ENCODE measurements around the gene DNAH1. TPM values are rescaled to one million over a fixed set of nuclear protein-coding genes. Genes with fewer than 3 reads are reported as not detected.

Gene DNAH1
- total RNA-seq, 1 donor from 2014 or later: 8.9 TPM

DNA sequence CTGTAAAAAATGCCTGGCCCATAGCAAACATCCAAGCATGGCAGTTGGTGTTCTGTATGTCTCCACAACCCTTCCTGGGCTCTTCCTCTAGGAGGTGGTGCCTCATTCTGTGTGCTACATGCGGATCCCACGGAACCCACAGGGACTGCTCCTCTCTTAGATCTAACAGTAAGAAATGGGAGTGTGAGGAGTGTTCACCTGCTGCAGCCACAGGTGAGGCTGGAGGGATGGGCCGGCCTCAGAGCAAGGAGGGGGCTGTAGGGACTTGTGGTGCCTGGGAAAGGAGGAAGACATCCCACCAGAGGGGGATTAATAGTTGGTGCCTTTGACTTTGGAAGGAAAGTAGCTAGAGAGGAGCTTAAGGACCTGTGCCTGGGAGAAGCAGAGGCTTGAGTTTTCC is 106.5 kb downstream of the DNAH1 start:
- peaks cover 5% of the 10 kb centered on the region for H3K9me3 Mint-ChIP-seq (ENCODE audit: unreplicated experiment)
- peaks cover 4% of the 10 kb centered on the region for H3K4me1 Mint-ChIP-seq (ENCODE audit: low read depth, unreplicated experiment)
- H3K27ac Mint-ChIP-seq (ENCODE audit: unreplicated experiment): no peak overlapping the region
- H3K4me3 Mint-ChIP-seq (ENCODE audit: unreplicated experiment): no peak overlapping the region
- no peak for DNase-seq
- no peaks in the 10 kb centered on the region for H3K36me3 Mint-ChIP-seq (ENCODE audit: unreplicated experiment)
- TF ChIP-seq, protein P1, sequence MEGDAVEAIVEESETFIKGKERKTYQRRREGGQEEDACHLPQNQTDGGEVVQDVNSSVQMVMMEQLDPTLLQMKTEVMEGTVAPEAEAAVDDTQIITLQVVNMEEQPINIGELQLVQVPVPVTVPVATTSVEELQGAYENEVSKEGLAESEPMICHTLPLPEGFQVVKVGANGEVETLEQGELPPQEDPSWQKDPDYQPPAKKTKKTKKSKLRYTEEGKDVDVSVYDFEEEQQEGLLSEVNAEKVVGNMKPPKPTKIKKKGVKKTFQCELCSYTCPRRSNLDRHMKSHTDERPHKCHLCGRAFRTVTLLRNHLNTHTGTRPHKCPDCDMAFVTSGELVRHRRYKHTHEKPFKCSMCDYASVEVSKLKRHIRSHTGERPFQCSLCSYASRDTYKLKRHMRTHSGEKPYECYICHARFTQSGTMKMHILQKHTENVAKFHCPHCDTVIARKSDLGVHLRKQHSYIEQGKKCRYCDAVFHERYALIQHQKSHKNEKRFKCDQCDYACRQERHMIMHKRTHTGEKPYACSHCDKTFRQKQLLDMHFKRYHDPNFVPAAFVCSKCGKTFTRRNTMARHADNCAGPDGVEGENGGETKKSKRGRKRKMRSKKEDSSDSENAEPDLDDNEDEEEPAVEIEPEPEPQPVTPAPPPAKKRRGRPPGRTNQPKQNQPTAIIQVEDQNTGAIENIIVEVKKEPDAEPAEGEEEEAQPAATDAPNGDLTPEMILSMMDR (IDR thresholded peaks at IDR 0.05; ENCODE audit: partially characterized antibody, unreplicated experiment): no peak
- peaks cover 2% of the 10 kb centered on the region for H3K27me3 Mint-ChIP-seq (ENCODE audit: unreplicated experiment)

DNA sequence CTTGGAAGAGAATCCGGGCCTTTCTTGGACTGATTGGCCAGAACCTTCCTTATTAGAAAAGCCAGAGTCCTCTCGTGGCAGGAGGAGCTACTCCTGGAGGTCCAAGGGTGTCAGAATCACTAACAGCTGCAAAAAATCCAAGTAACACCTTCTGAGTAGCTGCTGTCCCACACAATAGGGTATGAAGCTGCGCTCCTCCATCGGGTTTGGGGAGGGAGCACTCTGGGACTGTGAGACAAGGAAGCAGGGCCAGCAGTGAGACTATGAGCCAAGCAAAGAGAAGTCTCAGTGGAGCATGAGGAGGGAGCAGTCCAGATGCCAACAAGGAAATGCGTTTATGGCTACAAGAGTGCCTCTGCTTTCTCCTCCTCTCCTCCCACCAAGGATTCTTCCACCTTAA is 107.1 kb downstream of the DNAH1 start:
- H3K36me3 Mint-ChIP-seq (ENCODE audit: unreplicated experiment): no peaks in the 10 kb centered on the region
- TF ChIP-seq, protein P1 (IDR thresholded peaks at IDR 0.05; ENCODE audit: partially characterized antibody, unreplicated experiment): no peak

DNA sequence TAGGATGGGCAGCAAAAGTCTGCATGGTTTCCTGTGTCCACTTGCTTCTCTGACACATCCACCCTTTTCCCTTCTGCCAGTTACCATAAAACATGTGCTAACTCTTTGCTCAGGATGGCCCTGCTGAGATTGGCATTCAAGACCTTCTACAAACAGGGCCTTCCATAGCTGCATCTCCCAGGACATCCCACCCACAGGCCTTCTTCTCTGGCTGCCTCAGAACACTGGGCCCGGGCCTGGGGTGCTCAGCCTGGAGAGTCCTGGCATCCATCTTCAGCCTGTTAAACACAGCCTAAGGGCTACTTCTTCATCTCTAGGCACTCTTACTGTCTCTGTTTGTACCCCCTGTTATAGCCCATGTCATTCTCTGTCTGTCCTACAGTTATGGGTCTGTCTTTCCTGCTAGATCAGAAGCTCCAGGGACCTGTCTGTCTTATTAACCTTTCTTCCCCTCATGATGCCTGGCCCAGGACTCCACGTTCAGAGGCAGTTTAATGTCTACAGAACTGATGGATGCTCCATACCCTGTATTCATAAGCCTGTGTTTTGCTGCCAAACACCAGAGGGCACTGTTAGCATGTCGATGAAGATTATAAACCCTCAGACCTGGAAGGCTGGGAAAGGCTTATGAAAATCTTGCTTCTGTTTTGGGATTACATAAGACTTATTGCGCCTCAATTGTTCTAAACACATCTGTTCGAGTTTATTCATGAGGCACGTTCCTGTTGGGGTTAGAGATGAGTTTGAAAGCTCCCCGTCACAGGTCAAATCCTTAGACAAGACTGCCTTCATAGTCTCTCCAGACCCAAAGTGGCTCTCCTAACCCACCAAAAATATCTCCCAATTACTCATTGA is 112.3 kb downstream of the DNAH1 start:
- no peak for DNase-seq
- Mint-ChIP-seq H3K4me3 (ENCODE audit: unreplicated experiment) (no peak overlapping the region), H3K9me3 (ENCODE audit: unreplicated experiment) (no peaks in the 10 kb centered on the region), H3K4me1 (ENCODE audit: low read depth, unreplicated experiment) (peaks cover 9% of the 10 kb centered on the region), H3K36me3 (ENCODE audit: unreplicated experiment) (no peaks in the 10 kb centered on the region), H3K27me3 (ENCODE audit: unreplicated experiment) (peaks cover 3% of the 10 kb centered on the region), H3K27ac (ENCODE audit: unreplicated experiment) (no peak overlapping the region)
- TF ChIP-seq, protein P1 (IDR thresholded peaks at IDR 0.05; ENCODE audit: partially characterized antibody, unreplicated experiment): no peak

More for the DNA sequence above, 107.1 kb downstream of the DNAH1 start:
- Mint-ChIP-seq H3K9me3 (ENCODE audit: unreplicated experiment) (peaks cover 5% of the 10 kb centered on the region), H3K27ac (ENCODE audit: unreplicated experiment) (no peak overlapping the region), H3K4me3 (ENCODE audit: unreplicated experiment) (no peak overlapping the region), H3K4me1 (ENCODE audit: low read depth, unreplicated experiment) (peaks cover 4% of the 10 kb centered on the region), H3K27me3 (ENCODE audit: unreplicated experiment) (peaks cover 2% of the 10 kb centered on the region)
- DNase-seq: no peak

- DNase-seq: no peak
- Mint-ChIP-seq H3K27ac (ENCODE audit: unreplicated experiment) (no peak overlapping the region), H3K9me3 (ENCODE audit: unreplicated experiment) (no peaks in the 10 kb centered on the region), H3K36me3 (ENCODE audit: unreplicated experiment) (no peaks in the 10 kb centered on the region), H3K4me3 (ENCODE audit: unreplicated experiment) (no peak overlapping the region), H3K27me3 (ENCODE audit: unreplicated experiment) (peaks cover 3% of the 10 kb centered on the region), H3K4me1 (ENCODE audit: low read depth, unreplicated experiment) (peaks cover 11% of the 10 kb centered on the region)
- TF ChIP-seq, protein P1 (IDR thresholded peaks at IDR 0.05; ENCODE audit: partially characterized antibody, unreplicated experiment): no peak
Observed at GRCh38 chr3:52429031-52429430, 112.9 kb downstream of the DNAH1 start.

DNA sequence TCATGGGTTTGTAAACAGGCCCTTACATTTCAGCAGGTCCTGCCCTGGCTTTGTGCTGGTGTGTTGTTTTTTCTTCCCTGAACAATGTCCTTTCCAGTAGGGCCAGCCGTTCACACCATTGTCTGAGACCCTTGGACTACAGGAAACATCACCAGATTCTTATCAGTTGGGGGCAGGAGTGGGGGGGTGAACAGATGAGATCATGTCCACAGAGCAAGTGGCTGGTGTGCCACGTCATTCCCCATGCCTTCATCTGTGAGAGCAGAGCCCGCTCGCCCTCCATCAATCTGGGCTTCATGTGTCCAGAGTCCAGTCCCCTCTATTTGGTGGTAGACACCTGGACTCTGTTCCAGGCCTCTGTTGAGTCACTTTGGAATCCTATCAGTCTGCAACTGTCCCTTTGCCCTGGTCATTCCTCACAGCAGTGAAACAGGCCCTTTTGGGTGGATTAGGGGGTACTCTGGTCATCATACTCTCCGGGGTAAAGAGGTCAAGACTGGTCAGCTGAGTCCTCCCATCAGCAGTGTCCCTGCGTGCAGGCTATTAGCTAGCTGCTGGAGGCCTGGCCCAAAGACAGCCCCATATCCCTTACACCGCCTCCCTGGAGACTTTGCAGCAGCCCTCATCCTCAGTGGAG is 113.8 kb downstream of the DNAH1 start:
- no peaks in the 10 kb centered on the region for H3K9me3 Mint-ChIP-seq (ENCODE audit: unreplicated experiment)
- peaks cover 3% of the 10 kb centered on the region for H3K27me3 Mint-ChIP-seq (ENCODE audit: unreplicated experiment)
- H3K4me3 Mint-ChIP-seq (ENCODE audit: unreplicated experiment): no peak overlapping the region

More for the DNA sequence above, 113.8 kb downstream of the DNAH1 start:
- H3K36me3 Mint-ChIP-seq (ENCODE audit: unreplicated experiment): no peaks in the 10 kb centered on the region
- no peak overlapping the region for H3K27ac Mint-ChIP-seq (ENCODE audit: unreplicated experiment)
- H3K4me1 Mint-ChIP-seq (ENCODE audit: low read depth, unreplicated experiment): peaks cover 17% of the 10 kb centered on the region
- TF ChIP-seq, protein P1 (IDR thresholded peaks at IDR 0.05; ENCODE audit: partially characterized antibody, unreplicated experiment): no peak
- no peak for DNase-seq

Measured in glutamatergic neuron (in vitro differentiated cells).